ENCODE data around the gene RFT1.

The RFT1 gene

GRCh38 chr3:53161450-53161819, 31.2 kb upstream of the RFT1 start (continued):
- TF ChIP-seq ZNF174 (tag by site-specific recombination; IDR thresholded peaks at IDR 0.05) (no peak), SP3 (tag by site-specific recombination; IDR thresholded peaks at IDR 0.05) (peak; percentile 37), ZNF610 (tag by site-specific recombination; IDR thresholded peaks at IDR 0.05; ENCODE audit: borderline replicate concordance) (no peak), ZFP3 (tag by site-specific recombination; IDR thresholded peaks at IDR 0.05; ENCODE audit: low read depth) (no peak), ZFHX2 (tag by site-specific recombination; conservative IDR thresholded peaks at IDR 0.05) (peak; percentile 68), ZBTB17 (tag by site-specific recombination; IDR thresholded peaks at IDR 0.05) (no peak), TSHZ1 (tag by site-specific recombination; IDR thresholded peaks at IDR 0.05; ENCODE audit: borderline replicate concordance) (no peak), WT1 (tag by site-specific recombination; IDR thresholded peaks at IDR 0.05) (no peak), ZNF747 (tag by site-specific recombination; IDR thresholded peaks at IDR 0.05) (no peak), ZNF596 (tag by site-specific recombination; IDR thresholded peaks at IDR 0.05) (no peak), BCL11B (tag by site-specific recombination; IDR thresholded peaks at IDR 0.05; ENCODE audit: low read depth) (no peak), ELK4 (IDR thresholded peaks at IDR 0.05; ENCODE audit: borderline replicate concordance, low read depth, low read length) (no peak), ZBTB21 (tag by site-specific recombination; IDR thresholded peaks at IDR 0.05) (no peak), ZNF433 (tag by site-specific recombination; IDR thresholded peaks at IDR 0.05; ENCODE audit: low read depth) (no peak), ZNF341 (tag by site-specific recombination; IDR thresholded peaks at IDR 0.05; ENCODE audit: low read depth) (no peak), ZNF140 (tag by site-specific recombination; IDR thresholded peaks at IDR 0.05) (no peak), ZNF624 (tag by site-specific recombination; IDR thresholded peaks at IDR 0.05) (no peak), ZNF391 (tag by site-specific recombination; IDR thresholded peaks at IDR 0.05; ENCODE audit: borderline replicate concordance, low read depth) (no peak), ZNF266 (tag by site-specific recombination; IDR thresholded peaks at IDR 0.05; ENCODE audit: low read depth) (no peak), SETDB1 (IDR thresholded peaks at IDR 0.05; ENCODE audit: insufficient read length, low read length) (no peak), MEIS1 (CRISPR knock-in tag; IDR thresholded peaks at IDR 0.05; ENCODE audit: borderline replicate concordance) (no peak), BCL11A (tag by site-specific recombination; IDR thresholded peaks at IDR 0.05; ENCODE audit: low read depth) (no peak), ZBTB26 (tag by site-specific recombination; optimal IDR thresholded peaks at IDR 0.05) (peak; percentile 70), ZNF521 (tag by site-specific recombination; IDR thresholded peaks at IDR 0.05) (no peak), ZSCAN23 (tag by site-specific recombination; IDR thresholded peaks at IDR 0.05) (no peak), MYNN (tag by site-specific recombination; IDR thresholded peaks at IDR 0.05; ENCODE audit: borderline replicate concordance) (no peak), ZNF37A (tag by site-specific recombination; IDR thresholded peaks at IDR 0.05) (no peak), ZNF600 (tag by site-specific recombination; IDR thresholded peaks at IDR 0.05) (peak; percentile 37; the same call in 1 of the 2 replicates), ZNF324 (tag by site-specific recombination; IDR thresholded peaks at IDR 0.05) (no peak), ZNF112 (tag by site-specific recombination; IDR thresholded peaks at IDR 0.05) (no peak), ZNF132 (tag by site-specific recombination; IDR thresholded peaks at IDR 0.05; ENCODE audit: borderline replicate concordance) (no peak), ZNF362 (tag by site-specific recombination; IDR thresholded peaks at IDR 0.05) (no peak), ZNF658 (tag by site-specific recombination; IDR thresholded peaks at IDR 0.05) (no peak), ZFP41 (tag by site-specific recombination; IDR thresholded peaks at IDR 0.05; ENCODE audit: borderline replicate concordance) (no peak), ZEB2 (tag by site-specific recombination; IDR thresholded peaks at IDR 0.05) (peak; percentile 46; the same call in 1 of the 2 replicates), ZNF175 (tag by site-specific recombination; IDR thresholded peaks at IDR 0.05) (no peak)
